Effector memory CD4-positive, alpha-beta T cell (primary cell): ENCODE data around the gene C1orf35.
A peak's percentile ranks its signal among the peaks of the same experiment; 100 is the strongest.

Source experiments
- DNase-seq, 3 donors: peaks; one replicate each; pipeline ENCODE4 v3.0.0-alpha.2; 2020
- H3K27ac ChIP-seq: 2 replicates; pipeline ENCODE4 v1.7.0; 2013; ENCODE audit warnings: mild to moderate bottlenecking, low read length, moderate library complexity; ENCODE audit not compliant: insufficient read depth, poor library complexity, severe bottlenecking
- H3K27me3 ChIP-seq: replicated peaks from 2 replicates; pipeline ENCODE4 v1.7.0; 2013; ENCODE audit warnings: mild to moderate bottlenecking, low read length; ENCODE audit not compliant: insufficient read depth, control insufficient read depth, poor library complexity, severe bottlenecking
- H3K36me3 ChIP-seq: 2 replicates; pipeline ENCODE4 v1.7.0; 2013; ENCODE audit warnings: mild to moderate bottlenecking, low read length, moderate library complexity; ENCODE audit not compliant: control insufficient read depth, insufficient read depth
- H3K4me1 ChIP-seq: 2 replicates; pipeline ENCODE4 v1.7.0; 2013; ENCODE audit warnings: low read length, mild to moderate bottlenecking; ENCODE audit not compliant: control insufficient read depth, insufficient read depth, poor library complexity, severe bottlenecking
- H3K4me3 ChIP-seq: 2 replicates; pipeline ENCODE4 v1.7.0; 2013; ENCODE audit warnings: low read length, low read depth, mild to moderate bottlenecking; ENCODE audit not compliant: insufficient read depth, poor library complexity, severe bottlenecking
- H3K9me3 ChIP-seq: 2 replicates; pipeline ENCODE4 v1.7.0; 2013; ENCODE audit warnings: mild to moderate bottlenecking, low read length, moderate library complexity; ENCODE audit not compliant: control insufficient read depth

The C1orf35 gene

DNA sequence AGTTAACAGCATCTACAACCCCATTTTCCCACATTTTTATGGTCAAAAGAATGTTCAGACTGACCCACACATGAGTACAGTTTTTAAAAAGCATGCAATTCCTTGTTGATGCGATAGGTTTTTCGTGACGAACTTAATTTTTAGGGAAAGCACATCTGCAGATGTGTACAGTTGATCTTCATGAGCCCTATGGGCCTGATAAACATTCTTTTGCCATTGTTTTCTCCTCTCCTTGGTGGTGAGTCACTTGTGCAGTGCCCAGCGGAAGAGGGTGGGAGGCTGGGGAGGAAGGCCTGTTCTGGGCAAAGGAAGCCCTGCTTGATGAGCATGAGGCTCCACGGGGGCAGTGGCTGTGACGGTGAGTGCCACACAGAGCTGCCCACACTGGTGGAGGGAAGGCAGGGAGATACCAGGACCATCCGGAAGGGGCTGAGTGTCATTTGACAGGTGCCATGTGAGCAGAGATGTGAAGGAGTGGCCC lies 15.3 kb downstream of the C1orf35 start:
- peaks cover 86% of the 10 kb centered on the region for H3K4me1 ChIP-seq
- no peaks in the 10 kb centered on the region for H3K9me3 ChIP-seq
- peaks cover 5% of the 10 kb centered on the region for H3K36me3 ChIP-seq
- peak overlapping the region; percentile 53 for H3K27ac ChIP-seq
- H3K27me3 ChIP-seq: no peaks in the 10 kb centered on the region
- peak in 1 of 3 donors; percentile 23 for DNase-seq
- peak overlapping the region; percentile 1 for H3K4me3 ChIP-seq

DNA sequence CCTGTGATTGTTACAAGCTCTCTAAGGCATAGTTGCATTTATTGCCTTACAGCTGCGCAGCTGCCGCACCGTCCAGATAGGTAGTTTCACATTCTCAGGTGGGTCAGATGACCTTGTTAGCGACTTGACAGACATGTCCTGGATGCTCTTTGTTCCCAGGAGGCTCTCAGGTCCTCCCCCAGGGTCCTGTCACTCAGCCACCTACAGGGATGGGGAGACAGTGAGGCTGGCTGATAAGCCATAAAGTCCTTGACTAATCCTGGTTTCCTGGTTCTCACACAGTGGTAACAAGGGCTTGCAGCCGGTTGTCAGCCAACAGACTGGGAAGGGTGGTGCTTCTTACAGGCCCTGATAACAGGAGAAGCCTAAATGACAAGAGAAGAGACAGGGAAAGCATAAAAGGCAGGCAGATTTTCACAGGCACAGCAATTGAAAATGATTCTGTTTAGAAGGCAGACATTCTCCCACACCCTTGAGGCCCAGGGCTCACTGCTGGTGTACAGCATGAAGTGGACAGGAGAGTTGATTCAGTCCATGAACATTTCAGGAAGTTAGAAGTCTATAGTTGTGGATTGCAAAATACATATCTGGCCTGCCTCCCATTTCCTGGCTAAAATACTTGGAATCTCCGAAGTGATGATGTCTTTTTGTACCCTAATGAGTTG lies 17.7 kb downstream of the C1orf35 start:
- H3K4me3 ChIP-seq: peak overlapping the region; percentile 6
- H3K36me3 ChIP-seq: peaks cover under 1% of the 10 kb centered on the region
- peak overlapping the region; percentile 48 for H3K27ac ChIP-seq
- no peak for DNase-seq
- H3K9me3 ChIP-seq: no peaks in the 10 kb centered on the region
- peaks cover 79% of the 10 kb centered on the region for H3K4me1 ChIP-seq
- H3K27me3 ChIP-seq: no peaks in the 10 kb centered on the region

- no peak for DNase-seq
- H3K27me3 ChIP-seq: no peaks in the 10 kb centered on the region
- peaks cover 73% of the 10 kb centered on the region for H3K4me1 ChIP-seq
- H3K4me3 ChIP-seq: peak overlapping the region; percentile 6
- no peaks in the 10 kb centered on the region for H3K9me3 ChIP-seq
- peak overlapping the region; percentile 12 for H3K27ac ChIP-seq
- no peaks in the 10 kb centered on the region for H3K36me3 ChIP-seq
Observed at GRCh38 chr1:228084797-228085196, 18.3 kb downstream of the C1orf35 start.

GRCh38 chr1:228084325-228084724 lies 18.8 kb downstream of the C1orf35 start:
- Histone ChIP-seq H3K4me1 (peaks cover 68% of the 10 kb centered on the region), H3K4me3 (peak overlapping the region; percentile 98)
- no peak for DNase-seq

GRCh38 chr1:228083871-228084278 lies 19.2 kb downstream of the C1orf35 start:
- Histone ChIP-seq H3K36me3 (no peaks in the 10 kb centered on the region), H3K9me3 (no peaks in the 10 kb centered on the region), H3K4me1 (peaks cover 64% of the 10 kb centered on the region), H3K27ac (peak overlapping the region; percentile 94), H3K27me3 (no peaks in the 10 kb centered on the region), H3K4me3 (peak overlapping the region; percentile 98)
- no peak for DNase-seq

More at GRCh38 chr1:228084325-228084724, 18.8 kb downstream of the C1orf35 start:
- H3K9me3 ChIP-seq: no peaks in the 10 kb centered on the region
- H3K36me3 ChIP-seq: no peaks in the 10 kb centered on the region
- peak overlapping the region; percentile 12 for H3K27ac ChIP-seq
- H3K27me3 ChIP-seq: no peaks in the 10 kb centered on the region

DNA sequence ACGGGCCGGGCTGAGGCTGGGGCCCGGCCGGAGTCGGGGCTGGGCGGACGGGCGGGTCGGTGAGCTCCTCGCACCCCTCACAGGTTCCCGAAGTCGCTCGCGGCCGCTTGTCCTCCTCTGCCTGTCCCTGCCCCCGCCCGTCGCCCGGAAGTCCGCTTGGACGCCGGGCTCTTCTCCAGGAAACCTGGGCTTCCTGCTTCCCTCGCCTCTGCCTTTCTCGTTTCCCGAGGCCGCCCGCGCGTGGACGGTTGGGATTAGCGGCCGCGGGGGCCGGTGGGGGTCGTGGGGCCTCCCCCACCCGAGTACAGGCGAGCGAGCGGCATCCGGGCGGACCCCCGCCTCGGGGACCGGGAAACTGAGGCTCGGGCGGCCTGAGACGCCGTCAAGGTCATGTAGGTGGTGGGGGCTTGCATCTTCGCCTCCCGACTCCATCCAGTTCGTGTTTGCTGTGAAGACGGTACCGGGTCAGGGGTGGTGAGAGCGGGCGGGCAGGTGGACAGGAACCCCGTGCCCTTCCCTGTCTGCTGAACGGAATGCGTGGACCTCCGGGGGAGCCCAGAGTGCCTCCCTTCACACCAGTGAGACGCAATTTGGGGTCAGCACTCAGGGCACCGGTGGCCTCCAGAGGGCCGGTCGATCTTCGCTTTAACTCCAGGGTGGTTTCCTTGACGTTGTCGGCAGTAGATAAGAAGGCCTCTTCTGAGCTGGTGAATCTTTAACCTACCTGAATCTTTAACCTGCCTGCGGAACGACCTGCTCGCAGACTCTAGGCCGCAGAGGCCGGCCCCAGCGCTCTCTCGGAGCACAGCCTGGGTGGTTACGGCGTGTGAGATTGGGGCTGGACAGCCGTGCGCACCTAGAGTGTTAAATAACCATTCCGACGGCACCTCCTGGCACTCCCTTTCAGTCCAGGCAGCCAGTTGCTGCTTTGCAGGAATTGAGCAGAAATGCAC lies 19.9 kb downstream of the C1orf35 start:
- peak overlapping the region; percentile 98 for H3K4me3 ChIP-seq
- H3K27ac ChIP-seq: peak overlapping the region; percentile 94
- DNase-seq: peak in 1 of 3 donors; percentile 44
- no peaks in the 10 kb centered on the region for H3K9me3 ChIP-seq
- no peaks in the 10 kb centered on the region for H3K36me3 ChIP-seq
- H3K4me1 ChIP-seq: peaks cover 57% of the 10 kb centered on the region
- no peaks in the 10 kb centered on the region for H3K27me3 ChIP-seq

DNA sequence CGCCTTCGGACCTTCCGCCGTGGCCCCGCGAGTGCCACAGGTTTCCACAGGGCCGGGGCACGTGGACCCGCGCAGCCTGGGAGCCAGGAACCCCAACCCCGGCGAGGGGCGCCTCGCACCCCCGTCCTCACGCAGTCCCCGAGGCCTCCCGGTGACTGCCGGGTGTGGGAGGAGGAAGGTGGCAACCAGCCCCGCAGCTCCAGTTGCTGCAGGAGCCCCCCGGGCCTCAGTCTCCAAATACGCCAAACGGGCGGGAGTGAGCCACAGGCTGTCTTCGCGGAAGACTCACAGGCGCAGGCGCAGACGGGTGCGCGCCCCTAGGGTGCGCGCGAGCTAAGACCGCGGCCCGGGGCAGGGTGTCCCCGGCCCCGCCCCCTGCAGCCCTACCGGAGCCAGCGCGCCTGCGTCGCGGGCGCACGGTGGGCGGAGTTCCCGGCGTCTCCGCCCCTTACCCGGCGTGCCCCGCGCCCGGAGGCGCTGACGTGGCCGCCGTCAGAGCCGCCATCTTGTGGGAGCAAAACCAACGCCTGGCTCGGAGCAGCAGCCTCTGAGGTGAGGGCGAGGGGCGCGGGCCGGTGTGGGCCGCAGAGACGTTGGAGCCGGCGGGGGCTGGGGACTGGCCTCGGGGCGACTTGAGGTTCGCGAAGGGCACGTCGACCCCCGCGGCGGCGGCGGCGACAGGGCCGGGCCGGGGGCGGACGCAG lies 20.8 kb downstream of the C1orf35 start, which contains the start of gene ARF1:
TSS of gene ARF1 (plus strand) at position 495 of the 704 bp plus-strand sequence. CDS start 14,407 bp downstream, outside the sequence.
- Histone ChIP-seq H3K4me3 (peak within 1 kb of the TSS; percentile 98), H3K9me3 (no peaks in the 10 kb centered on the region), H3K27me3 (no peaks in the 10 kb centered on the region), H3K27ac (peak within 1 kb of the TSS; percentile 94), H3K4me1 (peaks cover 48% of the 10 kb centered on the region), H3K36me3 (no peaks in the 10 kb centered on the region)
- DNase-seq: peak; percentile 88 to 89 (median 89)

DNA sequence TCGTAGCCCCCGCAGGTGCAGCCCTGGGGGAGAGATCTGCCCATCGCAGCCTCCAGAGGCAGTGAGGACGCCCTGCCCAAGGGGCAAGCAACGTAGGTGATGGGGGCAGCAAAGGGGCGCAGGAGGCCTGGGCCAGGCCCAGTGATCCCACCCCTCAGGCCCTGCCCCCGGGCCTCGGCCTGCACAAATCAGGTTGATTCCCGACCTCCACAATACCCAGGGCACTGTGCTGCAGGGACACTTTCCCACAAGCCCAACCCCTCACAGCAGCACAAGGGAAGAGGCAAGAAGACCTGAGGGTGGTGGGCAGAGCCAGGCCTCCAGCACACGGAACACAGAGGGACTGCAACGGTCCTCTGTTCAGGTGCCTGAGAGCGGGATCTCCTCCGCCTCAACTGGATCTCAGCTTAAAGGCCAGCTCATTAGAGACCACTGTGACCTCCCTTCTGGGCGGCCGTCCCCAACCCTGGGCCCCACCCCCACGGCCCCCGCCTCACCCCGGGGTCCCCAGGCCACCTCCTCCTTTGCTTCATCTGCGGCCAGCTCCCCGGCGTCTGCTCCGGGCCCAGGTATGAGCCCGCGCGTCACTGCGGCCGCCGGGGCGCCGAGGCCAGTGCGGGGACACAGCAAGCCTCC lies 21.4 kb downstream of the C1orf35 start:
- Histone ChIP-seq H3K27me3 (no peaks in the 10 kb centered on the region), H3K9me3 (no peaks in the 10 kb centered on the region), H3K27ac (peak overlapping the region; percentile 94), H3K4me3 (peak overlapping the region; percentile 98), H3K36me3 (no peaks in the 10 kb centered on the region), H3K4me1 (peaks cover 42% of the 10 kb centered on the region)
- DNase-seq: no peak

DNA sequence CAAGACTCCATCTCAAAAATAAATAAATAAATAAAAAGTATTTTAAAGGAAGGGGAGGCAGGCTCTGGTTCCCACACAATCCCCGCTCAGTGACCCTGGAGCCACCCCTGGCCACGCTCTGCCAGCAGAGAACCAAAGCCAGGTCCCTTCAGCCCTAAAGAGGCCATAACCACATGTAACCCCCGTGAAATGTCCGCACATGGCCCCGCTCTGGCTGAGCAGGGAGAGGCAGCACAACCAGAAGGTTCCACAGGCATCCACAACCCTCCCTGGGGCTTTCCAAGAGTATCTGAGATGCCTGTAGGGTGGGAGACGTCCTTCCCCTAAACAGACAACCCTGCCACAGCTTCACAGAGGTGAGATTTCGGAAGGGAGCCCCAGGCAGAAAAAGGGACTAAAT lies 22.0 kb downstream of the C1orf35 start:
- Histone ChIP-seq H3K4me3 (peak overlapping the region; percentile 98), H3K36me3 (no peaks in the 10 kb centered on the region), H3K27ac (no peak overlapping the region)

More for the DNA sequence above, 22.0 kb downstream of the C1orf35 start:
- no peak for DNase-seq
- no peaks in the 10 kb centered on the region for H3K27me3 ChIP-seq
- peaks cover 37% of the 10 kb centered on the region for H3K4me1 ChIP-seq
- no peaks in the 10 kb centered on the region for H3K9me3 ChIP-seq
